DLD1 (cell line): ENCODE results near the gene CLASP1.
"Not testable (repeated sequence)": the region's sequence is repeated elsewhere in the genome, so short reads cannot be mapped to it uniquely, and the experiment has no call there.

Source experiments
- in situ Hi-C: cut with HindIII; loops from 2 replicates; pipeline ENCODE4 v1.10.0; 2017; ENCODE audit warnings: low sequenced_read_pairs

Gene CLASP1

DNA sequence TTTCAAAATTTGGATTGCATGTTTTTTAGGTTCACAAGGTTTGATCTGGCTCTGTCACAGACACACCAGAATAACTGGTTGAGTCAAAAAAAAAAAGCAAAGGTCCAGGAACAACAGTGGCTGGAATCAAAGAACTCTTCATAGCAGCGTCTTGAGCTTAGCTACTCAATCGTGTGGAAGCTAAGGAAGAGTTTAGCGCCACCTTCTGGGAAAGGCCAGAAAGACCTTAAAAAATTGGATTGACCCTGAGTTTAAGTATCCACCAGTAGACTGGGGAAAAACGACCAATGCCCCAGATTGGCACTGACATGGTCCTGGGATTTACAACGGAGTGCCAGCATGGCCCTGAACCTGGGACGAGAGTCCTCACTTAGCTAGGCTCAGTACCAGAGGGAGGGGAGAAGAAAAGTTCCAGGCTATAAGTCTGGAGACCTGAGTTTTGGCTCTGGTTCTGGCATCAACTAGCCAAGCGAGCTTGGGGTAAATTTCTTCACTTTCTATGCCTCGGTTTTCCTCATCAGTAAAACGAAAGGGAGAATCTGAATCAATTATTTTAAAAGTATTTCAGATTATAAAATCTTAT is 293.1 kb downstream of the CLASP1 start:
- in situ Hi-C loops: no loop called here

DNA sequence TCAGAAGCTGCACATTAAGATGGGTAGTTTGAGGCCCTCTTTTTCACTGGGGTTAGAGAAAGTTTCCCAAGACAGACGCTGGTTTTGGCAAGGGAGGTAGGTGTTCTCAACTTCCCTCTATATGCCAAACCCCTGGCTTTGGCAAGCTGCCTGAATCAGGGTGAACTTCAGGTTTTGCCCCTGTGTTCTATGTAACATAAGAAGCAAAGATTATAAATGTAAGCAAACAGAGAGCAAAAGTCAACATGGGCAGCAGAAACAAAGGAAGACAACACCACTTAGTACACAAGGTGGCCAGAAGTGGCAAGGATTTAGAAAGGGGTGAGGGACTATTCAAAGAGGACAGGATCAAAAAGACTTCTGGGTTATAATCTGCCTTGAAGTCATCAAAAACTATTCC is 293.8 kb downstream of the CLASP1 start:
- in situ Hi-C loops: no loop called here

DNA sequence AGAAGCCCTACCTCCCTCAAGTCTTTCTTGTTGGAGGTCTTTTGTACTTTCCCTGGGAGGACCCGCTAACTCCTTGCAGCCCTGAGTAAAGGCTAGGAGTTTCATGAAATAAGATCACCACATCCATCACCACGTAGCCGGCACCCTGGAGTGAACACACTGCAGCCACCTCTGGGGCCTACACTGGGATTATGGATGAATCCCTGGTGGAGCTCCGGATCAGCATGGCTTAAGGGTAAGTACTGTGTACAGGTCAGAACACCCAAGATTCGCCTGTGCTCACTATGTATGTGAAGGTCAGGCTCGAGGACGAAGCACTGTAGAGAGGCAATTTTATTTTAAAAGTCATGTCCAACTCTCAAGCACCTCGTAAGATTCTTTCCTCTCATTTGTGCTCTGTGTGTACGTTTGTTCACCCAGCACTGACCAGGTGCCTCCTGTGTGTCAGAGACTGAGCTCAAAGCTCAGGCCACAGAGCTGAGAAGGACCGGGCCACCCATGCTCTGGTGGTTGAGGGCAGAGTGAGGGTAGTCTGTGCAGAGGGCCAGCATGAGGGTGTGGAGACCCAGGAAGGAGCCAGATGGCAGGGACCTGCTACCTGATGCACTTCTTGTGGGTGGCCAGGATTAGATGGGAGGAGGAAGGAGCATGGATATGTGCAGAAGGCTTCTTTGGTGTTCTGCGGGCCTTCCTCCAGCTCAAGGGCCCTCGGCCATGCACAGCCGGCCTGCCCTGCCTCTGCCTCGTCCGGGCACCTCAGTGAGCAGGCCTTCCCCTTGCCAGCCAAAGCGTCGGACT is 297.5 kb downstream of the CLASP1 start:
- in situ Hi-C loops: no loop called here

DNA sequence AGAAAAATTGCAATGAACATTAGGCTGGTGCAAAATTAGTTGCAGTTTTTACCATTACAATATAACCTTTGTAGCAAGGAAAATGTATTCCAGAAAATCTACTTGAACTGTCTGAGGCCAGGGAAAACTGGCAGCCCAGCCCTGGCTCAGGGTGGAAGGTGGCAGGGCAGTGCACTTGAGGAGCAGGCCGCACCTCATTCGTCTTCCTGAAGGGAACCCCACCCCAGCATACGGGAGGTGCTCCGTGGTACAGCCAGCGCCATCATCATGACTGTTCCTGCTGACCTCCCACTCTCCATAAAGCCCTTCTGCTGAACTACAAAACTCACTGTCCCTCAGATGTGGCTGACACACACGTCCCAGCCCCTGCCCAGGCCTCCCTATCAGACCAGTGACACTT is 298.4 kb downstream of the CLASP1 start:
- in situ Hi-C loops: no loop called here

DNA sequence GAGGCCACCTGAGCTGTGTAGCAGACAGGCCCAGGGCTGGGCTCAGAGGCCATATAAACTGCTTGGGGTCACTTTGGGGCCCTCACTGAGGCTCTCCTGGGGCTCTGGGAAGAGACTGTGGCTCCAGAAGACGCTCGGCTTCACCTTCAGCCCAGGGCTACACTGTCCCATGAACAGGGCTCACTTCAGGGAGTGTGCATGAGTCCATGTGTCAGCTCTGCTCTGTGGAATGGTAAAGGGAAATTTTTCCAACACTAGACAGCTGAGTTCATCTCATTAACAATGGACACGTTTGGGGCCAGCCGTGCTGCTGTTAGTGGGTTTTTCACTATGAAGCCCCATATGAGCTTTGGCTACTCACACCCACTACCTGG is 298.9 kb downstream of the CLASP1 start:
- in situ Hi-C loops: no loop called here

DNA sequence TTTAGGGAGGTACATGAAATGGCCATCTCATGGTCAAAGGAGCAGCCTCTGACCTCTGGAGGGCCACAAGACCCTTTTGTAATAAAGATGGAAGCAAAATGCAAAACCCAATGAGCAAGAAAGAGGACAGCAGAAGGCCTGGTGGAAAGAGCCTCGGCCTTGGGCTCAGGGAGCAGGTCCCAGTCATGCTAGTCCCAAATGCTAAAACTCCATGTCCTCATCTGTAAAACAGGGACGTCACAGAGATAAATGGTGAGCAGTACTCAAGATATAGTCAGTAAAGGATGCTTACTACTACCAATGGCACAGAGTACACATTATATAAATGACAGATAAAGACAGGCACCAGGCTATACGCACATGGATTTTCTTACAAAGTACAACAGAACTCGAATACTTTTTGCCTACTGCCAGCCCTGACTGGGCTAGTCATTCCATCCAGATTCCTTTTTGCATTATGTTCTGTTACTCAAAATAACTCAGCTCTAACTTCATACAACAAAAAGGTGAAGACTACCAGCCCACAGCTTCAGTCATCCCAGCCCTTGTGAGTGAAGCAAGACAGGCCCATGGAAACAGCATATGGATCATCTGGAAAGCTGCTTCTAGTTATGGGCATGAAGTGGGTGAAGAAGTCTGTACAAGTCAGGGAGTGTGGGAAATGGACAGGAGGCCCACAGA is 299.4 kb downstream of the CLASP1 start:
- in situ Hi-C loops: no loop called here

DNA sequence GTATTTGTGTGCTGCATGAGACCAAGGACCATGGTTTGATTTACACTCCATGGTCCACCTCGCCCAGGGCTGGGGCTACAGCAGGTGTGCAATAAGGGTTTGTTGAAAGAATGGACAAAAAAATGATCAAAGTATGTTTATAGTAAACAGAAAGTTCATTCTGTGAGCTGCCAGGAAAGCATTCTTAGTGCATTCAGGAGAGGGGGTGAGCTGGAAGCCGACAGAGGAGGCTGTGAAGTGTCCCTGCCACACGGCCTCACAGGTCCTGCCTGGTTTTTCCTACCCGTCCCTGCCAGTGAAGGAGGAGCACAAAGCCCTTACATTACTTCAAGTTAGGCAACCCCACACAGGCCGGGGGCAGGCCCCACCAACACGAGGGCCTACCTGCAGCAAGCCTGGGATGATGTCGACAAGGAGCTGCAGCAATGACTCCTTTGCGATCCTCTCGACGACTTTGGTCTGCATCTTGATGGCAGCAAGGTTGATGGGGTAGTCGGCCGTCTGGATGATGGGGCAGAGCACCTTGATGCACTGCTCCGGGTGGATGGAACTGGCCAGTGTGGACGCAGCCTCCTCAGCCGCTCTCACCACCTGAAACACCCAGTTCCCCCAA is 301.0 kb downstream of the CLASP1 start:
- in situ Hi-C loops: no loop called here

DNA sequence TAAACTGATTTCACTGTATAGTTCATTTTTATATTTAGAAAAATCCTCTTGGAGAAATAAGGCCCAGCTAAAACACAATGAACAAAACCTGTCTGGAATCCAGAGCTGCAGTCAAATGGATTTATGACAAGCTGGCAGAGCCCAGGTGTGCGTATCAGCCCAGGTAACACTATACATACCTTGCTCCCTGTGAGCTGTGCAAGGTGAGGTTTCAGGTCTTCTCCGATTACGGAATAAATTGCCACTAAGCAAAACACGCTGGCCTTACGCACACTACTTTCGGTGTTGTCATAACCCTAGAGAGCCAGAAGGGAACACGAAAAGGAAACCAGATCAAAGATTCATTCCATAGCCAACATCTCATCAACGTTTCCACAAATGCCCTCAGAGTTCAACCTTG is 302.4 kb downstream of the CLASP1 start:
- in situ Hi-C loops: no loop called here

DNA sequence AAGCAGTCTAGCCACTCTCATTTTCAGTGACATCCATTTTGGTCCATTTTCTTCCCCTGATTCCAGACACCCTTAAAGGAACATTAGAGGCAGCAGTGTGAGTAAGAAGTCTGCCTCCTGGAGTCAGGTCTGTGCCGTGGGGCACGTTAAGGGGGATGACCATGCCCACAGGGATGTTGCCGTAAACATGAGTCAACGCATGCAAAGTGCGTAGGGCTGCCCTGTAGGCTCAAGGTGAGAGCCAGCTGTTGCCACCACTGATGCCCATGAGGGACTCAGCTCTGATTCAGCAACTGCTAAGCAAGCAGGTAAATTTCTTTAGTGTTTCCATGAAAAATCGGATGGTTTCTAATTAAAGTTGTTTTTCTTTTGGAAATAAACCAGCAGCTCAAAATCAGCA is 302.9 kb downstream of the CLASP1 start:
- in situ Hi-C loops: no loop called here

DNA sequence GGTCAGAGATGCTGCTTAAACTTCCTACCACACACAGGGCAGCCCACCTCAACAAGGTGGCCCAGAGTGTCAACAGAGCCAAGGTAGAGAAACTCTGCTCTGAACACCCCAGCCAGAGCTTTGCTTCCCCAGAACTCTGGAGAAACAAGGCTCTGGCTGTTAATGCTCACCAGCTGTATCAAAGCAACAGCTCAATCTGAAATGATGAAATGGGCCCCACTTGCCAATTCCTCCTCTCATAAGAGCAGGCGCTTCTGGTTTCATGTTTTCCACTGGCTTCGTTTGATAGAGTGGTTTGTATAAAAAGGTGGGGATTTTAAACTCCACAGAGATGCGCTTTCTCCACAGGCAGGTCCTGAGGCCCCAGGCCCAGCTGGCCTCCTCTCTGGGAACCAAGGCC is 303.4 kb downstream of the CLASP1 start:
- in situ Hi-C loops: no loop called here

DNA sequence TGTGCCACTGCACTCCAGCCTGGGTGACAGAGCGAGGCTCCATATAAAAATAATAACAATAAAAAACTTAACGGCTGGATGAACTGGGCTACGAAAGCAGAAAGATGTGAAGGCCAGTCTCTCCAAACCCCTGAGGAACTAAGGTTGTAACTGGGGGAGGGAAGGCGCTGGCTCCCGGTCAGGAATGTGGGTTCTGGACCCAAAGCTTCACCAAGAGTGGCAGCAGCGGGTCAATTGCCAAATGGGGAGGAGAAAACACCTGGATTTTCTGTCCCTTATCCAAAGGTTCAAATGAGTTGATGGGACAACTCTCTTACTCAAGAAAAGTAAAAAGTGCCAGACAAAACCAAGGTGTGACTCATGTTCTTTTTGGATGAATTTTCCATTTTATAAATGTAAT is 304.2 kb downstream of the CLASP1 start:
- in situ Hi-C loops: no loop called here

DNA sequence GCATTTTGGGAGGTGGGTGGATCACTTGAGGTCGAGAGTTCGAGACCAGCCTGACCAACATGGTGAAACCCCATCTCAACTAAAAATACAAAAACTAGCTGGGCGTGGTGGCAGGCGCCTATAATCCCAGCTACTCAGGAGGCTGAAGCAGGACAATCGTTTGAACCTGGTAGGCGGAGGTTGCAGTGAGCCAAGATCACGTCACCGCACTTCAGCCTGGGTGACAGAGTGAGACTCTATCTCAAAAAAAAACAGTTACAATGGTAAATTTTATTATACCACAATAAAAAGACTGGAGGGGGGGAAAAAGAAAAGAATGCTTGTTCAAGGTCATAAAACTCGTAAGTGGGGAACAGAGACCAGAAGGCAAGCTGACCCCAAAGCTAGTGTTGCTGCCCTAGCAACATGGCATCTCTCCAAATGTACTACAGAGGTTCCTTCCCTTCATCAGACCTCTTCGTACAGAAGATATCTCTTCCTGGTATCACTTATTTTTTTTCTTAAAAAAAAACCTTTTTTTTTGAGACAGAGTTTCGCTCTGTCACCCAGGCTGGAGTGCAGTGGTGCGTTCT is 305.3 kb downstream of the CLASP1 start:
- in situ Hi-C loops: not testable (repeated sequence)

DNA sequence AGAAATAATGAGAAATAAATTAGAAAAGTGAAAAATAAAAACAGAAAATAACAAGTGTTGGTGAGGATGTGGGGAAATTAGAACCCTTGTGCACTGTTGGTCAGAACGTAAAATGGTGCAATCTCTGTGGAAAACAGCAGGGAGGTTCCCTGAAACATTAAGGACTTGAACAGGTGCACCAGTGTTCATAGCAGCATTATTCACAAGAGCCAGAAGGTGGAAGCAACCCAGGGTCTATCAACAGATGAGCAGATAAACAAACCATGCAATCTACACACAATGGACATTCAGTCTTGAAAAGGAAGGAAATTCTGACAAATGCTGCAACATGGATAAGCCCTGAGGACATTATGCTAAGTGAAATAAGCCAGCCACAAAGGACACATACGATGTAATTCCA is 306.1 kb downstream of the CLASP1 start:
- in situ Hi-C loops: no loop called here

DNA sequence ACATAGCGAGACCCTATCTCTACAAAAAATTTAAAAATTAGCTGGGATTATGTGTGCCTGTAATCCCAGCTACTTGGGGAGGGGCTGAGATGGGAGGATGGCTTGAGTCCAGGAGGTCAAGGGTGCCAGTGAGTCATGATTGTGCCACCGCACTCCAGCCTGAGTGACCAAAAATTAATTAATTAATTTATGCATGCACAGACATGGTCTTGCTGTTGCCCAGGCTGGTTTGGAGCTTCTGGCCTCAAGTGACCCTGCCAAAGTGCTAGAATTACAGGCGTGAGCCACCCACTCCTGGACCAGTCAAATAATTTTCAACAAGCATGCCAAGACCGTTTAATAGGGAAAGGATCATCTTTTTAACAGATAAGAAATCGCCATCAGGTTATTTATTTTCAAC is 306.5 kb downstream of the CLASP1 start:
- in situ Hi-C loops: no loop called here

DNA sequence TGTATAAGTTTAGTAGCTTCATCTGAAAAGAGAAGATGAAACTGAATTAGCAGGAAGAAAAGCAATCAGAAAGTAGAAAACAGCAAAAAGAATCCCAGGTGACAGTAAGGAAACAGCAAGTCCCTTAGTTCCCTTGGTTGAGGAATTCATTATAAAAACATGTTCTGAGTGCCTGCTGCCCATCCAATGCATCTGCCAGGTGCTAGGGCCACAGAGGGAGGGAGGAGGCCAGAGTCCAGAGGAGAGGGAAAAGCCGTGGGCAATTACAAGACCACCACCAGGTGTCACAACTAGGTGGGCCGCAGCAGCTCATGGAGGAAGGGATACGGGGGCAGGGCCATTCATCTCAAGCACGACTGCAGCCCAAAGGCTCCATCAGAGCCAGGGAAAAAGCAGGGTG is 308.3 kb downstream of the CLASP1 start:
- in situ Hi-C loops: no loop called here

DNA sequence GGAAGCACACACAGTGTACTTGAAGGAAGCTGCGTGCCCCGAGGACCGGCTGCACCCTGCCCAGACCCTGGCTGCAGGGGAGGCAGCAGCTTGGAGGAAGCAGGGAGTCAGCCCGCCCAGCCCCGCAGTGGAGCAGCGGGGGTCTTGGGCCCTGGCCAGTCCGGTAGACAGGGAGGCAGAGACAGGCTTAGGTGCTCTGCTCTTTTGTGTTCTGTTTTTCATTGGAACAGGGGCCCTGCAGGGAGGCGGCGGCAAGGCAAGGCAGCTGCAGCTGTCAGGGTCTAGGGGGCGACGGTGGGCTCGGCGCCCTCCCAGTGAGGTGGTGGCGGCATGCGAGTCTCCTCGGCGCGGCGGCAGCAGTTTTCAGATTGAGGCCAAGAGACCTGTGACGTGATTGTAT is 311.0 kb downstream of the CLASP1 start:
- in situ Hi-C loops: no loop called here

DNA sequence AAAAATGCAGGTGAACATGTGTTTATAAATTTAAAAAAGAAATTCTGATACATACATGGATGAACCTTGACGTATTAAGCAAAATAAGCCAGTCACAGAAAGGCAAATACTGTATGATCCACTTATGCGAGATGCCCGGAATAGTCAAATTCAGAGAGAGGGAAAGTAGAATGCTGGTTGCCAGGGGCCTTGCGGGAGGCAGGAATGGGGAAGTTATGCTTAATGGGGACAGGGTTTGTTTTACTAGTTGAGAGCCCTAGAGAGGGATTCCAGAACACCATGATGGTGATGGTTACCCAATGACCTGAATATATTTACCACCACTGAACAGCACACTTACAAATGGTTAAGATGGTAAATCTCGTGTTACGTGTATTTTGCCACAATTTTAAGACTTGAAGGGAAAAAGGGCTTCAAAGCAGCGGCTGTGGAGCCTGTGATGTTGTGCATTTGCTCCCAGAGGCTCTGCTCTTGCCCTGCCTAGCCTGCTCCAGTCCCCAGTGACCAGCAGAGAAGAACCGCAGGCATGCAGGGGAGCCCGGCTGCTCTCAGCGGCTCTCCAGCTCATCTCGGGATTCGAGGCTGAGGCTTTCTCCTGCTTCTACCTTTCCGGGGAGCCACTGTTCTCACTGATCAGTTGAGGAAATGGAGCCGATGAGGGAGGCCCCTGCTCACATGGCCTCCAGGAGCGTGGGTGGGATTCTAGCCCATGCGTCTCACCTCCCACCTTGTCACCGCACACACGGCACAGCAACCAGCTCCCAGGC is 312.6 kb downstream of the CLASP1 start:
- in situ Hi-C loops: no loop called here

DNA sequence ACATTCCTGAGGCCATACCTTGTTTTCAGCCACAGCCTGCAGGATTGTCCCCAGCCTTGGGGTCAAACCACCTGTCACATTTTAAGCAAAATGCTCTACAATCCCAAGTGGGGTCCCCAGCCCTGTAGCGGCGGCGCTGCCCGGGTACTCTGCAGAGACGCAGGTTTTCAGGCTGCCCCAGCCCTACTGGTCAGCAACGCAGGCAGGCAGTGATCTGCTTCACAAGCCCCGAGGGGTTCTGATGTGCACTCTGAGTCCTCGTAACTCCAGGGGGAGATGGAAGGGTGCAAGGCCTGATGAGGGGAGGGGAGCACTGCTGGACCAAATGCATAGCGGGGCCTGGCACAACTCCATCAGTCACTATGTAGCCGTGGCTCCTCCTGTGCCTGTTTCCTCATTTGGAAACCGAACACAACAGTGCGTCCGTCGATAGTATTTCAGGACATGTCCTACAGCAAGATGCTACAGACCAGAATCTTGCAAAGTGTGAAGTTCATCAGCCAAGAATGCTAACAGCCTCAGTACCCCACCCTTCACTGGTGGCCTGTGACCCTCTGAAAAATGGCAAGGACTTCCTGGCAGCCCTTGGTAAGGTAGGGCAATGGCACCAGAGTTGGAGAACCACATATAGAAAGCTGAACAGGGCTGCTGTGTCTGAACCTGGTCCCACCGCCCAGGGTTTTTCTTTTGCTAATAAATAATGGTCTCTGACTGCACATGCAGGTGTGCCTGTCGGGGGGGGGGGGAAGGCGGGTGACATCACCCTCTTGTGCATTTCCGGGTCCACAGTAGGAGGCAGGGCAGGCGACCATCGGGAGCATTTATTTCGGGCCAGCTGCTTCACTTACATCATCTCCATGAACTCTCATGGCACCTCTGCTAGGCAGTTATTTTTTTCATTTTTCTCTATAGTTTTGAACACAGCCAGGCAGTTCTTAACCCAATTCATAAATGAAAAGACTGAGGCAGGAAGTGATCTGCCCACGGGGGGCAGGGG is 313.7 kb downstream of the CLASP1 start:
- in situ Hi-C loops: no loop called here

DNA sequence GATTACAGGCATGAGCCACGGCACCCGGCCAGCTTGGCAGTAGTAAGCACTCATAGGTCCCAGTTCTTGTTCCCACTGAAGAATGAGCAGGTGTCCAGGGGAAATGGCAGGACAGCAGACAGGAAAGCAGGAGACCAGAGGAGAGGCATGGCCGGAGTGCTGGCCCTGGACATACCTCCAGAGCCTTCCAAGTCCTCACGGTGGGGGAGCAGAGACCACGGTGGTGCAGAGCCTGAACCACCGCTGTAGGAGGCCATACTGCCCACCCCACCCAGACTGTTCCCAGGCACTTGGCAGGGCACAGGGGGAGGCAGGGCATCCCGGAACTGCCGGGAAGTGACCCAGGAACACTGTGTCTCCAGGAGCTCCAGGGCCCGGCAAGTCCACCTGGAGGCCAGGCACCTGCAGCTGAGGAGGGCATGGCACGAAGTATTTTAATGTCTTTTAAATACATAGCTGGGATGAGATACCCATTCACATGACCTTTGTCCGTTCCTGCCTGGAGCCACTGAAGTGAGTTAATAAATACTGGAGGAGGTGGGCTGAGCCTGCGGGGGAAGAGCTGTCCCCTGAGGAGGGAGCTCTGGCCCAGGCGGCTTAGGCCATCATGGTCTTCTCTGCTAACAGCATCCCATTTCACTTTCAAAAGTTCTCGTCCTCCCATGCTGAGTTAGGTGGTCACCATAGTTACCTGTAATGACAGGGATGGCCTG is 314.5 kb downstream of the CLASP1 start:
- in situ Hi-C loops: no loop called here
